Occipital lobe (tissue), 2 donors: Measurements from ENCODE around the gene GARIN1A. TPM values are rescaled to one million over a fixed set of nuclear protein-coding genes. Genes with fewer than 3 reads are reported as not detected.
"Not testable (repeated sequence)": the region's sequence is repeated elsewhere in the genome, so short reads cannot be mapped to it uniquely, and the experiment has no call there.

Source experiments
- DNase-seq: peaks from one replicate; lab custom pipeline; 2025; lab: John Stamatoyannopoulos, UW
- total RNA-seq: library from RNA; depleted of rRNA; stranded (reverse); fragments of >200 nt; gene quantifications from one replicate; pipeline ENCODE4 v1.2.3, GENCODE V29; 2014

Gene GARIN1A
- total RNA-seq, 1 donor from 2014 or later, result 1.7 TPM

DNA sequence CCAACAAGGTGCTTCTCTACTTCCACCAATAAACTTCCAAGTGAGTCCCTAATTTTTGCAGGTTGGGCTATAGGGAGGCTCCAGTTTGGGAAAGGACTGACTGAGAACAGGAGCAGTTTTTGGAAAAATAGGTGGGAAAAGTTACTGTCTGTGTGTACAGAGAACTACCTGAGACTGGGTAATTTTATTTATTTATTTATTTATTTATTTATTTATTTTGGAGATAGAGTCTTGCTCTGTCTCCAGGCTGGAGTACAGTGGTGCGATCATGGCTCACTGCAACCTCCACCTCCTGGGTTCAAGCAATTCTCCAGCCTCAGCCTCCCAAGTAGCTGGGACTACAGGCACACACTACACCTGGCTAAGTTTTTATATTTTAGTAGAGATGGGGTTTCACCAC lies 11.2 kb downstream of the GARIN1A start:
- not testable (repeated sequence) for DNase-seq

DNA sequence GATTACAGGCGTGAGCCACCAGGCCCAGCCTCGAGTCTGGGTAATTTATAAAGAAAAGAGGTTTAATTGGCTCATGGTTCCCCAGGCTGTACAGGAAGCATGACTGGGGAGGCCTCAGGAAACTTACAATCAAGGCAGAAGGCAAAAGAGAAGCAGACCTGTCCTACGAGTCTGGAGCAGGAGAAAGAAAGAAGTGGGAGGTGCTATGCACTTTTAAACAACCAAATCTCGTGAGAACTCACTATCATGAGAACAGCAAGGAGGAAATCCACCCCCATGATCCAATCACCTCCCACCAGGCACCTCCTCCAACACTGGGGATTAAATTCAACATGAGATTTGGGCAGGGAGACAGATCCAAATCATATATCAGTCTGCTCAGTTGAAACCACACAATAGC lies 11.6 kb downstream of the GARIN1A start:
- DNase-seq, result not testable (repeated sequence)

- no peak for DNase-seq
These were observed 15.0 kb downstream of the GARIN1A start for GRCh38 chr7:128687131-128687530.

- no peak for DNase-seq
These were observed 16.4 kb downstream of the GARIN1A start for GRCh38 chr7:128688492-128688891.

DNA sequence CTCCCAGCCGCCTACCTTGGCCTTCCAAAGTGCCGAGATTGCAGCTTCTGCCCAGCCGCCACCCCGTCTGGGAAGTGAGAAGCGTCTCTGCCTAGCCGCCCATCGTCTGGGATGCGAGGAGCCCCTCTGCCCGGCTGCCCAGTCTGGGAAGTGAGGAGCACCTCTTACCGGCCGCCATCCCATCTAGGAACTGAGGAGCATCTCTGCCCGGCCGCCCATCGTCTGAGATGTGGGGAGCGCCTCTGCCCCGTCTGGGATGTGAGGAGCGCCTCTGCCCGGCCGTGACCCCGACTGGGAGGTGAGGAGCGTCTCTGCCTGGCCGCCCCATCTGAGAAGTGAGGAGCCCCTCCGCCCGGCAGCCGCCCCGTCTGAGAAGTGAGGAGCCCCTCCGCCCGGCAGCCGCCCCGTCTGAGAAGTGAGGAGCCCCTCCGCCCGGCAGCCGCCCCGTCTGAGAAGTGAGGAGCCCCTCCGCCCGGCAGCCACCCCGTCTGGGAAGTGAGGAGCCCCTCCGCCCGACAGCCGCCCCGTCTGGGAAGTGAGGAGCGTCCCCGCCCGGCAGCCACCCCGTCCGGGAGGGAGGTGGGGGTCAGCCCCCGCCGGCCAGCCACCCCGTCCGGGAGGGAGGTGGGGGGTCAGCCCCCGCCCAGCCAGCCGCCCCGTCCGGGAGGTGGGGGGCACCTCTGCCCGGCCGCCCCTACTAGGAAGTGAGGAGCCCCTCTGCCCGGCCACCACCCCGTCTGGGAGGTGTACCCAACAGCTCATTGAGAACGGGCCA lies 17.3 kb downstream of the GARIN1A start:
- DNase-seq, result not testable (repeated sequence)

- DNase-seq, result no peak
These were observed 19.1 kb downstream of the GARIN1A start for GRCh38 chr7:128691227-128691626.

- DNase-seq, result no peak
These were observed 20.7 kb downstream of the GARIN1A start for GRCh38 chr7:128692623-128693270.

DNA sequence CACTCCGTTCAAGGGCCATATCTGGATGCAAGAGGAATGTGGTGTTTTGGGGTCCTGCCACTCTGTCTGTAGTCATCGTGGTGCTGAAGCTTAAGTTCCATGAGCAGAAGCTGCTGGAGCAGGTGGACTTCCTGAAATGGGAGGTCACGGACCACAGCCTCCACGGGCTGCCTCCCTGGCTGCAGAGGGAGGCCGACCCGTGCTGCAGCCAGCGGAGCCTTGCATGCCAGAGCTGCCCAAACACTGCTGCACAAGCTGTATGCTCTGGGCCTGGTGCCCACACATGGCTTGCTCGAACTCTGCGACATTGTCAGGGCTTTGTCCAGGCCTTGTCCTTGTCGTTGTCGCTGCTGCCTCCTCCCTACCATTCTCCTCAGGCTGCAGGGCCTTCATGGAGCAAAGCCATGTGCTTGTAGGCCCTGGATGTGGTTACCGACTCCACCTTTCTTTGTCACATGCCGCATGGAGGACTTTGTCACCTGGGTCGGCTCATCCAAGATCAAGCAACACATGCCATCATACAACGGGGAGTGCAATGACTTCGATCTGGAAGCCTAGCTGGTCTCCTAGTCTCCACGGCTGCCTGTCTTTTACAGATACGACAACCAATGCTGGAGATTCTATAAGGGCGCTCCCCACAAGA lies 21.4 kb downstream of the GARIN1A start:
- DNase-seq, result no peak

- no peak for DNase-seq
These were observed 22.6 kb downstream of the GARIN1A start for GRCh38 chr7:128694738-128695137.

GRCh38 chr7:128697302-128697905 lies 25.3 kb downstream of the GARIN1A start:
- DNase-seq, result no peak

DNA sequence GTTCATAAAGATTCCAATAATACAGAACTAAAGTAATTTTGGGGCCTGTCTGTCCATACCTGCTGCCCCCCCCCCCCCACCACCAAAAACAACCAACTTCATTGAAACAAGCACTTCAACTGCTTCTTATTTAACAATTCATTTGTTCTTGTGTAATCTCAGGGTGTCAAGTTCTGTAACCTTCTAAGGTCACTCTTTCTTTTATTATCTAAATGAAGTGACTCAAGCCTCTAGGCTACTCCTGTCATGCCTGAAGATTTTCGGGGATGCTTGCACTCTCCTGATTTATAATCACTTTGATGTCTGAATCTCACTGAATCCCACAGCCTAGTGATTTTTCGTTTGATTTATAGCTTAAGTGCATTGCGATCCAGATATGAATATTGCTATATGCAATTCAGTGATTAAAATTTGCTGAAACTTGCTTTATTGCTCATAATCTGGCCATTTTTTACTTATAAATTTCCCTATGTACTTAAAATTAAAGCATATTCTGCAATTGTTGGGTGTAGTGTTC lies 27.2 kb downstream of the GARIN1A start:
- no peak for DNase-seq

GRCh38 chr7:128699895-128700294 lies 27.8 kb downstream of the GARIN1A start:
- DNase-seq, result no peak

DNA sequence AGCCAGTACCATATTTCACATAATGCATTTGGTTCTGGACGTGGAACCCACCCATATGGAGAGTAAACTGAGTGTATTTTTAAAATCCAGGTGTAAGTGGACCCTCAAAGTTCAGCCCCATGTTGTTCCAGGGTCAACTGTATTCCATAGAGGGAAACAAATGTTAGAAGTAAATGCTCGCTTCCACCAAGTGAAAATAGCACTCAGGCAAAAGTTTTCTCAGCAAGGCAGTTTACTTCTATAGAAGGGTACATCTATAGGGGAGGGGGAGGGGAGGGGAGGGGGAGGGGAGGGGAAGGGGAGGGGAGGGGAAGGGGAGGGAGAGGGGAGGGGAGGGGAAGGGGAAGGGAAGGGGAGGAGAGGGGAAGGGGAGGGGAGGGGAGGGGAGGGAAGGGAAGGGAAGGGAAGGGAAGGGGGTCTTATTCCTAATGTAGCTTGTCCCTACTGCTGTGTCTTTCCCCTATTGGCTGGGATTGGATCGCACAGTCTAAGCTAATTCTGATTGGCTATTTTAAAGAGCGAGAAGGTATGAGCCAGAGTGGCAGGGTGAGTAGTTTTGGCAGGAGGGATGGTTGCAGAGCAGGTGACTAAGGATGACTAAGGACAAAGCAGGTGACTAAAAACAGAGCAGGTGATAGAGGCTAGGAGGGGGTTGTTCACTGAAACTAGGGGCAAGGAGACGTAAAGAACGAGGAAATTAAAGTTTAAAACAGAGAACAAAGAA lies 29.1 kb downstream of the GARIN1A start:
- no peak for DNase-seq

GRCh38 chr7:128703609-128704241 lies 31.6 kb downstream of the GARIN1A start:
- DNase-seq, result no peak

DNA sequence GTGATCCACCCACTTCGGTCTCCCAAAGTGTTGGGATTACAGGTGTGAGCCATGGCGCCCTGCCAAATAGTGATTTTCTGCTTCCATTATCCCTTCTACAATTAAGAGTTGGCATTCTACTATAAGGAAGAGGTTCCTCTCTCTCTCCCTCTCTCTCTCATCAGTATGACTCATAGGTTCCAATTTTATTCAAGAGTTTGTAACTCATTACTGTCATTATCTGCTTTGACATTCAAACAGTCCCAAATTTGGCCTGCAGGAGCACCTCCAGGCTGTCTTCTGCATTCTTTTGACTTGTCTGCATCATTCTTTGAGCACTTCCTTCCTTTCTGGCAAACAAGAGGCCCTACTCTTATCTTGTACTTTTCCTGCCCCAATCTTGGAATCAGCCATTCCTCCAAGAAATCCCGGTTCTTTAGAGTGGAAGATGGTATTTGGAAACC lies 33.8 kb downstream of the GARIN1A start:
- no peak for DNase-seq

DNA sequence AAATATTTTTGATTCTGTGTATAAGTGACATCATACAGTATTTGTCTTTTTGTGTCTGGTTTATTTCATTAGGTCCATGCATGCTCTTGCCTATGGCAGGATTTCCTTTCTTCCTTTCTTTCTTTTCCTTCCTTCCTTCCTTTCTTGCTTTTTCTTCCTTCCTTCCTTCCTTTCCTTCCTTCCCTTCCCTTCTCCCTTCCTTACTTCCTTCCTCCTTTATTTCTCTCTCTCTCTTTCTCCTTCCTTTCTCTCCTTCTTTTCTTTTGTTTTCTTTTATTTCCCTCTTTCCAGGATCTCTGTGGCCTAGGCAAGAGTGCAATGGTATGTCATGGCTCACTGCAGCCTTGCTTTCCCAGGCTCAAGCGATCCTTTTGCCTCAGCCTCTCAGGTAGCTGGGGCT lies 35.7 kb downstream of the GARIN1A start:
- no peak for DNase-seq

DNA sequence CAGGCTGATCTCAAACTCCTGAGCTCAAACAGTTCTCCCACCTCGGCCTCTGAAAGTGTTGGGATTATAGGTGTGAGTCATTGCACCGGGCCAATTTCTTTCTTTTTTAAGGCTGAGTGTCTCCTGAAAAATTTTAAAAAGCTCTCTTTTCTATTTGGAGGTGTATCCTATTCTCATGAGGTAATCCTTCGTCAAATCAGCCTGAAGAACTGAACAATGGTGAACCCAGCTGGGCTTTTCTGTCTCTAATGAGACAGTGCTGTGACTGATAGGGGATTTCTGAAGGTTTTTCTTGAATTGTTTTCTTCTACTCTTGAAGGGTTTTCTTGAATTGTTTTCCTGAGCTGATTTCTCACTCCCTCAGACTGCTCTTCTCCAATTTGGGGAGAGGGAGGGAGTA lies 36.1 kb downstream of the GARIN1A start:
- no peak for DNase-seq

- DNase-seq, result no peak
These were observed 36.7 kb downstream of the GARIN1A start for GRCh38 chr7:128708824-128709223.

GRCh38 chr7:128710481-128710880 lies 38.4 kb downstream of the GARIN1A start:
- DNase-seq, result no peak

DNA sequence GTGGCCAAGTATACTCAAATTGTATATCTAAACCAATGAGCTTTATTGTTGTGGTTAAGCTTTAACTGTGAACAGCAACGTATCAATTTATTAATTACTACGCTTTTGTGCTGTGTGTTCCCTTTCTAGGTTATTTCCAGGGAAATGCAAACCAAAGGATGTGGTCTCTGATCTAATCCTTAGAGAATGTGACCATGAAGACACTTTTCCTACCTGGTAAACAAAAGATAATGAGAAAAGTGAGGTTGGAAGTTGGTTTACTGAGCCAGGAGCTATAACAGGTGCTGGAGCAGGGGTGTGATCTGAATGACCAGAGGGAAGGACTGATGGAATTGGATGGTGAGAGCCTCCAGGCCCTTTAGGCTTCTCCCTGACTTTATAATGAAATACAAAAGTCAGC lies 41.7 kb downstream of the GARIN1A start:
- DNase-seq, result no peak
